PC-9 (cell line): Measurements from ENCODE around the gene RNF7.
"Not testable (repeated sequence)": the region's sequence is repeated elsewhere in the genome, so short reads cannot be mapped to it uniquely, and the experiment has no call there.

Experiments
- CTCF ChIP-seq: fragments of 200-600 bp; sonication (generic); conservative IDR thresholded peaks from 2 replicates; pipeline ENCODE4 v1.6.1; 2017; ENCODE audit warnings: mixed run types, antibody characterized with exemption, mild to moderate bottlenecking, moderate library complexity
- EZH2 ChIP-seq: fragments of 200-600 bp; sonication (generic); IDR thresholded peaks from 2 replicates; pipeline ENCODE4 v1.8.0; 2017; ENCODE audit warnings: antibody characterized with exemption, low read depth

GRCh38 chr3:141788750-141789149 is 50.7 kb downstream of the RNF7 start:
- TF ChIP-seq CTCF, EZH2: not testable (repeated sequence)
